IPS-18c (cell line): ENCODE data around the gene ENGASE.

Experiments used
- H3K4me3 ChIP-seq: 2 replicates; pipeline ENCODE4 v1.7.0; 2013; ENCODE audit warnings: low read depth, mild to moderate bottlenecking, low read length, moderate library complexity; ENCODE audit not compliant: insufficient read depth
- H3K9me3 ChIP-seq: one replicate; pipeline ENCODE4 v1.6.1; 2013; ENCODE audit warnings: mild to moderate bottlenecking, low read length, moderate library complexity; ENCODE audit not compliant: control insufficient read depth, insufficient read depth

The ENGASE gene

DNA sequence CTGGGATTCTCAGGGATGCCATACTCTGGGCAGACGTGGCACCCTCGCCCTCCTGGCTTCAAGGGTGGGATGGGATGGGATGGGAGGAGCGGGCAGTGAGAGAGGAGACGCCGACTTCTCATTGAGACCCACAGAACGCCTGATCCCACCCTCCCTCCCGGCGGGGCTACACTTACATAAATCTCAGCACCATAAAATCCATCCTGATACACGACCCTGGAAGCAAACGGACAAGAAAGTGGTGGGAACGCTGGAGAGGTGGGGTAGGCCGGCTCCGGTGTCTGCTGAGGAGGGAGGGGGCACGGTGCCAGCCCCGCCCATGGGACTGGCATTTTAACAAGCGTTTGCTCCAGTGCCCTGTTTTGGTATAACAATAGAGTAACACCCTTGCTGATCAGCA, 21.9 kb downstream of the ENGASE start:
- Histone ChIP-seq H3K4me3 (no peak overlapping the region), H3K9me3 (no peaks in the 10 kb centered on the region)

DNA sequence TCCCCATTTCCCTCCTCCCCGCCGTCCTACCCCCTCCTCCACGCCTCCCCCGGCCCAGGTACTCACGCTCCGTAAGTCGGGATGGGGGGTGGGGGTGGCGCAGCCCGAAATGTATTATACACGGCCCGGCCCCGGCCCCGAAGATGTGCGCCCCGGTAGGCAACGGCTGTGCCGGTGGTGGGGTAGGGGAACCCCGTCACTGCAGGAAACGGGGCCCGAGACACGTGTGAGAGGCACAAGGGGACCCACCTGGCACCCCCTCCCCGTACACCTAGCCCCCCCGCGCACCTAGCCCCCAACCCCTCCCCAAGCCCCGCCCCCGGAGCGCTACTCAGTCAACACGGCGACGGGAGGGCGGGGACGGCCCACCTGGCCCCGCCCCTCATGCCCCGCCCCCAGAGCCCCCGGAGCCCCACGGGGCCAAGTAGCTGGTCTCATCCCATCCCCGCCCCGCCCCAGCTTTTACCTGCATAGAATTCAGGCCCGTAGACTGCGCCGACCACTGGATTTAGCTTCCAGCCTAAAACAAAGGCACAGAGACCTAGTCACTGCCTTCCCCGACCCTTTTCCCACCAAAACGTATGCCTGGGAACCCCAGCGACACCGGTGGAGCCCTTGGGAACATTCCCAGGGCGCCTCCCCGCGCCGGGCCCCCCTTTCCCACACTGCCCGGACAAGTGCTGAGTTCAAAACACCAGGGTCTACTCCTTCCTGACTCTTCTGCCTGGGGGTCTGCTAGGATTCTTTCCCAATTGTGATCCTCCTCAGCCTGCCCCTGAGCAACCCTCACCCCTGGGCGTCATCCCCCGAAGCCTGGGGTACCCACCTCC, 22.8 kb downstream of the ENGASE start:
- H3K4me3 ChIP-seq: no peak overlapping the region
- H3K9me3 ChIP-seq: no peaks in the 10 kb centered on the region

DNA sequence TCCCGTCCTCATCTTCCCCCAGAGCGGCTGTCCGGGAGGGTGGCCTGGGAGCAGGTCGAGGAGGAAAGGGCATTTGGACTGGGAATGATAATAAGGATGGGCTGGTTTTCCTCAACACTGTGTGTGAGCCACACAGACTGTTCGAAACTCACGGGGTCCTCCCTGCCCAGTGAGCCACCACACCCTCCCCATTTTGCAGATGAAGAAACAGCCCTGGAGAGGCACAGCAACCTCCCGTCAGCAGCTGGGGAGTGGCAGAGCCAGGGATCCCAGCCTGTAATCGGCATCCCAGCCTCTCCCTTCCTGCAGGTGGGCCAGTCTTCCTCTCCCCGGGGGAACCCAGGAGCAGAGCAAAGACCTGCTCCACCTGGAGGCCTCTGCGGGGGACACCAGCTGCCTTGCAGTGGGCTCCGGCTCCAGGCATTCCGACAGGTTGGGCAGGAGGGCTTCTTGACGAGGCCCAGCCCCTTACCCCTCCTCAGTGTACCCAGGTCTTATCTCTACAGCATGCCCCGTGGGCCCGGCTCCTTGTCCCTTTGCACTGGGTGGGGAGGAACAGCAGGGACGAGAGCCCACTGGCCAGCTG, 23.8 kb downstream of the ENGASE start:
- Histone ChIP-seq H3K9me3 (no peaks in the 10 kb centered on the region), H3K4me3 (no peak overlapping the region)

DNA sequence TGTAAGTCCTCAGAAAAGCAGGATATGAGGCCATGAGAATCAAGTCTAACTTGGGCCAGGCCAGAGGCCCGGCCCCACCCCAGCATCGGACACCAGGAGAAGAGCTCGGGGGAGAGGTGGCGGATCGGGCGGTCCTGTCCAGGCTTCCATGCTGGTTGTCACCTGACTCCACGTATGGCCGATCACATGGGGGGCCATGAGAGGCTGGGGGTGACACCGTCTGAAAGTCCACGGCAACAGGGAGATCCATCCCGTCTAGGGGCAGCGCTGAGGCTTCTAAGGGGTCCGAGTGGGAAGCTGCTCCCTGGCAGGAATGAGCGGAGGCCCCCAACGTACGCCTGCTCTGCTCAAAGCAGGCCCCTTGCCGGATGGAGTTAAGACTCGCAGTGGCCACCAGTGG, 25.8 kb downstream of the ENGASE start:
- Histone ChIP-seq H3K4me3 (no peak overlapping the region), H3K9me3 (no peaks in the 10 kb centered on the region)

DNA sequence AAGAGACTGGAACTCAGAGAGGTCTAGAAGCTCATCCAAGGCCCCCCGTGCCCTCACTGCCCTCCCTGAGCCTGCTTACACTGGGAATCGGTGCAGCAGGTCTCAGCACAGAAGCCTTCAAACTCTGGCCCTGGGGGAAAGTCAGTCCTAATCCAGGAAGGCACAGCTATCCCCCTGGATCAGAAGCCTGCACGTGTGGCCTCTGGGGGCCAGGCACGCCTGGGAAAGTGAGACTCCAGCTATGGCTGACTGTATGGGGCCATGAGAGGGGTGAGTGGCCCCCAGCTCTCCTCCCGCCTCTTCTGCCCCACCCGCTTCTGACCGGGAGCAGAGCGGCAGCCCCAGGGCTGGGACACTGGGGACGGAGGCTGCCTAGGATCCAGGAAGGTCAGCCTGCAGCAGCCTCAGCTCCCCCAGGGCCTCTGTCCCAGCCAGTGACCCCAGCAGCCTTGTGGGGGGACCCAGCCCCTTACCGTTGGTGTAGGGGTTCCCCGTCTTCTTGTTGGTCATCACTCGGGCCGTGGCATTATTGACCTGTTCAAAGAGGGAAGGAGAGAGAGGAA, 26.6 kb downstream of the ENGASE start:
- no peak overlapping the region for H3K4me3 ChIP-seq
- no peaks in the 10 kb centered on the region for H3K9me3 ChIP-seq

DNA sequence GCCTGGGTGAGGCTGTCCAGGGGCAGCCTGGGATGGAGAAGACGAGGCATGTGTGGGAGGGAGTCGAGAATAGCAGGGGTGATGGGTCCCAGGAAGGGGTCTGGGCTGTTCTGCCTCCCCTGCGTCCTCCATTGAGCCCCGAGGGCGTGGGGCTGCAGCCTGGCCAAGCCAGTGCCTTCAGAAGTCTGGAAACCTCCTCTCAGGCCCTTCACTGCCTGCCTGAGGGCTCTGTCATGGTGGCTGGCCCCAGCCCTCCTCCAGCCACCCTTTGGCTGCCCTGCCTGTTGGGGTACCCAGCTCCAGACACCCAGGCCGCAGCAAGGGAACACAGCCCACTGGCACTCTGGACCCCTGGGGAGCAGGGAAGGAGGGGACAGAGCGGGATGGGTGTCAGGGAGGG, 27.6 kb downstream of the ENGASE start:
- no peak overlapping the region for H3K4me3 ChIP-seq
- H3K9me3 ChIP-seq: no peaks in the 10 kb centered on the region

DNA sequence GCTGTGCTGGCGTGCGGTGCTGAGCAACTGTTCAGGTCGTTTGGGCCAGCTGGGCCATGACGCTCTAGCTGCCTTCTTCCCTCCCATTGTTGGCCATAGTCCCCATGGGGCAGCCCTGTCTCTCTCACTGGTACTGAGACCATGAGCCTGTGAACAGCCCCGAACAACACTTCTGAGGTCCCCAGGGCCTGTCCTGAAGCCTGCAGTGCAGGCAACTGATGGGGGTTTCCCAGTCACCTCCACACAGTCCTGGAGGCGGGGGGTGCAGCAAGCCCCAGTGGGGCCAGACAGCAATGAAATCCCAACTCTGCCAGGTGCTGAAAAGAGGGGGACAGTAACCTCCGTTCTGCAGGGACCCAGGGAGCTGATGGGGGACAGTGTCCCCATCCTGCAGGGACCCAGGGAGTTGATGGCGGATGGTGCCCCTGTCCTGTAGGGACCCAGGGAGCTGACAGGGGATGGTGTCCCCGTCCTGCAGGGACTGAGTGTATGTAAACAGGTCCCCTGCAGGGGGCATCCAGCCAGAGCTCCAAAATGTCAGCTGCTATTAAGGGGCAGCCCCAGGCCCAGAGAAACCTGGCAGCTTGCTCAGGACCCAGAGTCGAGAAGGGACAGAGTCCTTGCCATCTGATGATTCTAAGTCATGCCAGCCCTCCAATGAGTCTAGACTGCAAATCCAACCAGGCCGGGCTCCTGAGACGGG, 30.4 kb downstream of the ENGASE start:
- H3K9me3 ChIP-seq: no peaks in the 10 kb centered on the region
- H3K4me3 ChIP-seq: no peak overlapping the region

DNA sequence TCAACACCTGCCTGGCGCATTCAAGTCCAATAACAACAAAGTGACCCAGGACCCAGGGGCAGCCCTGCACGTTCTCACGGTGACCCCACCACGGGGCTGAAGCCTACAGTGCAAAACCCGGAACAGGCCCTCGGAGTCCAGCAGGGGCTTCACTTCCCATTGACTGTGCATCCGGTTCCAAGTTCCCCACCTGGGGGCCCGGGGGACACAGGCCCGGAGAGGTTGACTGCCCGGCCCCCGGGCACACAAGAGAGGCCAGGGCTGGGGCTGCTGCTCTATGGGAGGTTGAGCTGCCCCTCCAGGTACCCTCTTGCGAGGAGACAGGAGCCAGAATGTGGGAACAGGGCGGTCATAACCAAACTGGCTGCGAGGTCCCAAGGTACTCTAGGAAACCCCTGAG, 31.3 kb downstream of the ENGASE start:
- Histone ChIP-seq H3K4me3 (no peak overlapping the region), H3K9me3 (no peaks in the 10 kb centered on the region)

DNA sequence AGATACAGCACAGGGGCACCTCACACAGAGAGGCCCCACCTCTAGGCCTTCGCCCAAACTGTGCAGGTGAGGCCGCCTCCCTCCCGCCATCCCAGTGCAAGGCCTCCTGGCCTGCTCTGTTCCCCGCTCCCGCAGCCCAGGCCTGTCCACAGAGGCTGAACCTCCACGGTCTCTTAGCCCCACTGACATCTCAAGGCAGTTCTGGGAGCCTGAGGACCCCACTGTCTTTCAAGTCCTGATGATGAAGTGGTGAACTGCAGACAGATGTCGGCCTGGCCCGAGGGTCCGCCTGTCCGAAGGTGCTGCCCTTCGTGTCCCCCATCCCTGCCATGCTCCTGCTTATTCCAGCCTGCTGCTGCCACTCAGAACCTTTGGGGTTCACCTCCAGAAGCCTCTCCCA, 32.3 kb downstream of the ENGASE start:
- no peaks in the 10 kb centered on the region for H3K9me3 ChIP-seq

DNA sequence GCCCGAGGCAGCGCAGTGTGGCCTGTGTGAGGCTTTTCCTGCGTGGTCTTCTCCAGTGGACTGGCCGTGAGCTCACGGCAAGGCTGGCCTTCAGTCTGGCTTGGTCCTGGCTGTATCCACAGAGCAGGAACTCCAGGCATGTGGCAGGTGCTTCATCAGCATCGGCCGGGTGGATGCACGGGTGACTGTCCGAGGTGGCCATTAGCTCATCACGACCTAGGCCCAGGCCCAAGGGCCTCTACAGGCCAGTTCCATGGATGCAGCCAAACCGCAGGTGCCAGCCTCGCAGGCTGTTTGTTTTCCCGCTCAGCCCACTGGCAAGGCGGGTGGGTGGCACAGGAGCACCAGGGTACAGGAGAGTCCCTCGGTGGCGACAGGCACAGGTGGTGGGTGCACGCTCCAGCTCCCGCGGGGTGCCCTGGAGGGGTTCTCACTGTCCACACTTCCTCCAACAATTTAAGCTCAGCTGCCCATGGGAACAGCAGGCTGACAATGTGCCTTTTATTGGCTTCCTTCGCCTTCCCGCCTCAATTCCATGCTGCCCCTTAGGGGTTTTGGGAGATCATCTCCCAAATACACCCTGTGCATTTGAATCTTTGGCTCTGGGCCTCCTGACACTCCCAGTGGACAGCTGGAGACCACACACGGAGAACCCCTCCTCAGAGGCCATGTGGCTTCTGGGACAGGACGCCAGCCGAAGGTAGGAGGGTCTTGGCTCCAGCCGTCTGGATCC, 33.0 kb downstream of the ENGASE start:
- Histone ChIP-seq H3K4me3 (no peak overlapping the region), H3K9me3 (no peaks in the 10 kb centered on the region)

More for the DNA sequence above, 32.3 kb downstream of the ENGASE start:
- no peak overlapping the region for H3K4me3 ChIP-seq

DNA sequence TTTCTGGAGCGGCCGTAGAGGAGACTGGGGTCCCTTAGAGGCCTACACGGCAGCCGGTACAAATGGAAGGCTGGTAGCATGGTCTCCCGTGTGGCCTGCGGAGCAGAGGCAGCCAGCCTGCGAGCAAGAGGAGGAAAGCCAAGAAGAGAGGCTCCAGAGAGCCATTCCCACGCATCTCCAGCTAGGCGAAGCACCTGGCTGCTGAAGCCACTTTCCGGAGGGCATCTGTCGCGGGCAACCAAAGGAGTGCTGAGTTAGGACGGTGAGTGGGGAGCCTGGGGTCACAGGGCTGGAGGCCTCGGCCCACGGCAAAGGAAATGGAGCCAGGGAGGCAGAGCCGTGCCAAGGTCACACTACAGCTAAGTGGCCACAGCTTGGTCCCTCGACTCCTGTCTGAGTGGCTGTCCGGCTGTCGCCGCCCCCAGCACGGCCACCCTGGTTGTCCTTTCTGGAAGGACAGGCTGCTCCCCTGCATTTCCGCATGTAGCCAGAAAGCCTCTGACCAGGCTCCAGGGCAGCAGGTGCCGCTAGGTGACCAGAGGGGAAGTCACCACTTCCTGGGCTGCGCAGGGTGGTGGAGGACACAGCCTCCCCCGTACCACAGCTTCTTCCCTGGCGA, 33.7 kb downstream of the ENGASE start:
- H3K9me3 ChIP-seq: no peaks in the 10 kb centered on the region
- H3K4me3 ChIP-seq: no peak overlapping the region

DNA sequence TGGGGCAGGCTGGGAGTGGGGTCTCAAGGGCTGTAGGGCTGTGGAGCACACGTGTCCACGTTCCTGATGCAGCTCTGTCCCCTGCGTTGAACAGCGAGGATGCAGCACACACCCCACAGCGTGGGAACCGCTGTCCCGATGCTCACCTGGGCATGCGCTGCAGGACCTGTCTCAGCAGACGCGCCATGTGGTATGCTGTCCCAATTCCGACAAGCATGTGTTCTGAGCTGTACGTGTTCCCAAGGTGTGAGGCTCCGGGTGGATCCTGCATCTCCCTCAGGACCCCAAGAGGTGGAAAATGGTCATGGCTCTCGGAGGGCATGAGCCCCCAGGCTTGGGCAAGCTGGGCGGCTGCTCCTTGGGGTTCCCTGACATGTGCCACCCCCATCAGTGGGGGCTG, 34.2 kb downstream of the ENGASE start:
- no peak overlapping the region for H3K4me3 ChIP-seq
- no peaks in the 10 kb centered on the region for H3K9me3 ChIP-seq

DNA sequence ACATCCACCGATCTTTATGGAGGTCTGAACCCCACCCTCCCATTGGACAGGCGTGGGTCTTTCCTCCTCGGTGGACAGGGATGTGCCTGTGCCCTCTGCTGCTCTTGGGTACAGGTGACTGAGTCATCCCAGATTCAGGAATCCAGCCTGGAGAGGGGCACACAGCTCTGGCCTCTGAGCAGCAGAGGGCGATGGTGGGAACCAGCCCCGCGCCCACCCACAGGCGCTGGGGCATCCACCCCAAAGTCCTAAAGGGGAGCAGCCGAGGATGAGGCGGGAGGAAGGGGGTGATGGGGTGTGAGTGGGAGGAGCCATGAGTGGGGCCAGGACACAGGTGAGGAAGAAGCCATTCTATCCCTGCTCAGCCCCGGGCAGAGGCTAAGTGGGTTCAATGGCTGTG, 35.0 kb downstream of the ENGASE start:
- H3K4me3 ChIP-seq: no peak overlapping the region
- H3K9me3 ChIP-seq: no peaks in the 10 kb centered on the region

DNA sequence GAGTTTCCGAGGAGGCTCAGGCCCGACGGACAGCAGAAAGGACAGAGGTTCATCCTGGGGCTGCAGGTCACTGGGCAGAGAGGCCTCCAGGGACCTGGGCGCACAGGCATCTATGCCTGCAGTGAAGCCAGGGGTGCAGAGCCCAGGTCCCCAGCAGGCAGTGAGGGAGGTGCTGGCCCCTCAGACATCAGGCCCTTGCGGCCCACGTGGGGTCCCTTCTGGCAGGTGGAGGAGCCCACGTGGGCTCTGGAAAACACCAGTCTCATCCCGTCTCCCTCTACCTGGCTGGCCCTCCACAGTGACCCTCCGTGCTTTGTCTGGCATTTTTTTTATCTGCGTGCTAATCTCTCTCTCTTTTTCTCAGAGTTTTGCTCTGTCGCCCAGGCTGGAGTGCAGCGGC, 36.5 kb downstream of the ENGASE start:
- no peaks in the 10 kb centered on the region for H3K9me3 ChIP-seq

DNA sequence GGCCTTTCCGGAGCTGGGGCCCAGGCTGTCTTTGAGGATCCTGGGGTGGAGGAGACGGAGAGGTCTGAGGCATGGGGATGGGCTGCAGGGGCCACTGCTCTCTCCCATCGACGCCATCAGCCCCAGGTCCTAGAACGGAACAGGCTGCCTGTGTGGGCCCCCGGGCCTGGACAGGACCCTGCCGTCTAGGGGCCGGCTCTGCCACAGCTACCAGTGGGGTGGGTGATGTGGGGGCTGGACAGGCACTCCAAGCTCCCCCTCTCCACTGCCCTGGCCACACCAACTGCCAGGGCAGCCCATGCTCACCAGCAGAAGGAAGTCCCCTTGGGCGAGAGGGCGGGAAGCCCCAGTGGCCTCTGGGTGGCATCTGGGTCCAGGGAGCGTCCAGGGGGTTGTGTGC, 37.8 kb downstream of the ENGASE start:
- H3K4me3 ChIP-seq: no peak overlapping the region
- no peaks in the 10 kb centered on the region for H3K9me3 ChIP-seq

More for the DNA sequence above, 36.5 kb downstream of the ENGASE start:
- no peak overlapping the region for H3K4me3 ChIP-seq

DNA sequence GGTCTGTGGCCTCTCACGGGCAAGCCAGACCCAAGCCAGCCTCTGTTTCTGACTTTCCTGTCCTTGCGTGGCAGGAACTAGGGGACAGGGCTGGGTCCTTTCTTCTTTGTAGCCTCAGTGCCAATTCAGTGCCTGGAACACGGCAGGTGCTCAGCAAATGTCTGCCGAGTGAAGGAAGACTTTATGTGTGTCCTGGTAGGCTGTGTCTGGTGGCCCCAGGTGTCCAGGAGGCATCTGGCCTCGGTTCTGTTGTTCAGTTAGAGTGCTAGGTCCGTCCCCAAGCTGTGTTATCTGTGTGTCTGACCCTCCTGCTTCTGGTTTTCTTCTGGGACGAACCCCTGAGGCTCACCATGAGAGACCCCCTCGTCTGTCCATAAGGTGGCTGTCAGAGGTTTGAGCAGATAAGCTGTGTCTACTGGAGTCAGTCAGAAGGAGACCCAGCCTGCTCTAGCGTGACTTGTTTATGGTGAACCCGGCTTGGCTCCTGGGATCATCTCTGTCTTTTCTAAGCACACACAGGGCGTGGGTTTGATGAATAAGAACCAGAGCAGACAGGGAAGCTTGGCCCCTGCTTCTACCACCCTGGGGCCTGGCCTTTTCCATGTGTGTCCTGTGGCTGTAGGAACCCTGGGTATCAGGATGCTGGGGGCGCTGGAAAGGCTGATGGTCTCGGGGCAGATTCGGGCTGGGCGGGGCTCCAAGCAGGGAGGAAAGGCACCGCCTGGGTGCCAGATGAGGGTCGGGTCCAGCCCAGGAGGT, 39.3 kb downstream of the ENGASE start:
- no peaks in the 10 kb centered on the region for H3K9me3 ChIP-seq
- H3K4me3 ChIP-seq: no peak overlapping the region
